NCI-H146 treated with DMSO at 0.1 percent for 48 hours (cell line): ENCODE data around the gene LEFTY2.
"Not testable (repeated sequence)": the region's sequence is repeated elsewhere in the genome, so short reads cannot be mapped to it uniquely, and the experiment has no call there.

Experiments used
- DNase-seq: peaks from one replicate; lab custom pipeline; 2025; ENCODE audit not compliant: unreplicated experiment; lab: John Stamatoyannopoulos, UW

Gene LEFTY2

GRCh38 chr1:225941187-225941941 is at the start of gene LEFTY2:
TSS of gene LEFTY2 (minus strand) at chr1:225941220. CDS start at chr1:225941140, 80 bp downstream.
- no peak for DNase-seq

- DNase-seq = peak; percentile 8
Measured at GRCh38 chr1:225987491-225988316, 46.7 kb upstream of the LEFTY2 start.

GRCh38 chr1:225981714-225982113 is 40.7 kb upstream of the LEFTY2 start:
- no peak for DNase-seq

GRCh38 chr1:225980005-225980836 is 39.2 kb upstream of the LEFTY2 start:
- DNase-seq = peak; percentile 66

GRCh38 chr1:225979421-225979820 is 38.4 kb upstream of the LEFTY2 start:
- no peak for DNase-seq

GRCh38 chr1:225977937-225978748 is 37.1 kb upstream of the LEFTY2 start:
- no peak for DNase-seq

GRCh38 chr1:225975146-225975545 is 34.1 kb upstream of the LEFTY2 start:
- not testable (repeated sequence) for DNase-seq

GRCh38 chr1:225974454-225974853 is 33.4 kb upstream of the LEFTY2 start:
- no peak for DNase-seq

- peak; percentile 83 for DNase-seq
Measured at GRCh38 chr1:225973158-225973557, 32.1 kb upstream of the LEFTY2 start.

- no peak for DNase-seq
Measured at GRCh38 chr1:225972344-225973152, 31.5 kb upstream of the LEFTY2 start.

- DNase-seq = not testable (repeated sequence)
Measured at GRCh38 chr1:225970592-225971157, 29.7 kb upstream of the LEFTY2 start.

- not testable (repeated sequence) for DNase-seq
Measured at GRCh38 chr1:225969751-225970150, 28.7 kb upstream of the LEFTY2 start.

- DNase-seq = no peak
Measured at GRCh38 chr1:225965231-225965630, 24.2 kb upstream of the LEFTY2 start.

- DNase-seq = no peak
Measured at GRCh38 chr1:225963735-225964530, 22.9 kb upstream of the LEFTY2 start.

GRCh38 chr1:225962440-225962975 is 21.5 kb upstream of the LEFTY2 start:
- DNase-seq = peak; percentile 60

- no peak for DNase-seq
Measured at GRCh38 chr1:225961659-225962439, 20.8 kb upstream of the LEFTY2 start.

GRCh38 chr1:225958041-225958440 is 17.0 kb upstream of the LEFTY2 start:
- no peak for DNase-seq
